GM18867 (cell line): ENCODE results near the gene DCAF6.
A peak's percentile ranks its signal among the peaks of the same experiment; 100 is the strongest.
"Not testable (repeated sequence)": the region's sequence is repeated elsewhere in the genome, so short reads cannot be mapped to it uniquely, and the experiment has no call there.

ENCODE experiments used
- ATAC-seq: cut with Tn5 transposase; IDR thresholded peaks from one replicate; pipeline ENCODE4 v1.9.1; 2021; ENCODE audit warnings: mild to moderate bottlenecking, moderate library complexity; ENCODE audit not compliant: unreplicated experiment

Gene DCAF6, protein sequence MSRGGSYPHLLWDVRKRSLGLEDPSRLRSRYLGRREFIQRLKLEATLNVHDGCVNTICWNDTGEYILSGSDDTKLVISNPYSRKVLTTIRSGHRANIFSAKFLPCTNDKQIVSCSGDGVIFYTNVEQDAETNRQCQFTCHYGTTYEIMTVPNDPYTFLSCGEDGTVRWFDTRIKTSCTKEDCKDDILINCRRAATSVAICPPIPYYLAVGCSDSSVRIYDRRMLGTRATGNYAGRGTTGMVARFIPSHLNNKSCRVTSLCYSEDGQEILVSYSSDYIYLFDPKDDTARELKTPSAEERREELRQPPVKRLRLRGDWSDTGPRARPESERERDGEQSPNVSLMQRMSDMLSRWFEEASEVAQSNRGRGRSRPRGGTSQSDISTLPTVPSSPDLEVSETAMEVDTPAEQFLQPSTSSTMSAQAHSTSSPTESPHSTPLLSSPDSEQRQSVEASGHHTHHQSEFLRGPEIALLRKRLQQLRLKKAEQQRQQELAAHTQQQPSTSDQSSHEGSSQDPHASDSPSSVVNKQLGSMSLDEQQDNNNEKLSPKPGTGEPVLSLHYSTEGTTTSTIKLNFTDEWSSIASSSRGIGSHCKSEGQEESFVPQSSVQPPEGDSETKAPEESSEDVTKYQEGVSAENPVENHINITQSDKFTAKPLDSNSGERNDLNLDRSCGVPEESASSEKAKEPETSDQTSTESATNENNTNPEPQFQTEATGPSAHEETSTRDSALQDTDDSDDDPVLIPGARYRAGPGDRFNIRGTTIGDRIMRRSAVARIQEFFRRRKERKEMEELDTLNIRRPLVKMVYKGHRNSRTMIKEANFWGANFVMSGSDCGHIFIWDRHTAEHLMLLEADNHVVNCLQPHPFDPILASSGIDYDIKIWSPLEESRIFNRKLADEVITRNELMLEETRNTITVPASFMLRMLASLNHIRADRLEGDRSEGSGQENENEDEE

GRCh38 chr1:167936068-167936929 lies at the start of gene DCAF6:
DCAF6 (plus strand) TSS chr1:167936683; CDS start chr1:167936912, 229 bp downstream.
- ATAC-seq, result peak; percentile 78

- not testable (repeated sequence) for ATAC-seq
Measured at GRCh38 chr1:167887187-167887586, 49.3 kb upstream of the DCAF6 start.

- no peak for ATAC-seq
Measured at GRCh38 chr1:167890400-167890799, 46.1 kb upstream of the DCAF6 start.

DNA sequence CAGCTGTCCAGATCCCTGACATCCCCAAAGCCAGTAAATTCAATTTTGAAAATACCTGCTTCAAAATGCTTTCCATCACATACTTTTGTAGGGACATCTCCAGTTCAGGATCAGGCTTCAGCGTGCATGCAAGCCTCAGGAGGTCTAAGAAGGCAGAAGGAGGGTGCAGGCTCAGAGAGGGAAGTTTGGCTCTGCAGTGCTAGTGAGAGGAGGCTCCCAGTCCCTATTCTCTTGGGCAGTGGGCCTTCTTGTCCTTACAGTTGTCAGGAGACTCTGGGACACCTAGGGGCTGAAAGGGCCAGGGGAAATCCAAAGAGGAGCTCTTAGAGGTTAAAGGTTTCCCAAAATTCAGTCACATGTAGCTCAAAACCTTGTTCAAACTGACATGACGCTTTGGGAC lies 42.7 kb upstream of the DCAF6 start:
- ATAC-seq, result no peak

GRCh38 chr1:167898578-167899222 lies 37.8 kb upstream of the DCAF6 start:
- ATAC-seq, result no peak

DNA sequence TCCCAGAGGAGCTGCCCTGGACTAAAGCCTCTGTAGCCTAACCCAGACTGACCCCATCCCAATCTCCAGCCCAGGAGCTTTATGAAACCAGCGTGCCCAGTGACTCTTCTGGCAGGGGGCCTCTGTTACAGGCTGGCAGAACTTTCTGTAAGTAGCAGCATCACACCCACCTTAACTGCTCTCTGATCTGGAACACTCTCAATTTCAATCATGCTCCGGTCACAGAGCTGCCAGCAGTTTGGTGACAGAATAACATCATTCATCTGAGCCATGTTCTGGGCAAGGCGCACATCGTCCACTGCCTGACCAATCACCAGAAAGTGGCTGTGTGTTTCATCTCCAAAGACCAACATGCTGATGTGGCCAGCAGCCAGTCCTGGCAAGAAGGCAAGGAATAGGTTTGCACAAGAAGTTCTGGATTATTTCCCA lies 37.2 kb upstream of the DCAF6 start:
- ATAC-seq, result peak; percentile 78

DNA sequence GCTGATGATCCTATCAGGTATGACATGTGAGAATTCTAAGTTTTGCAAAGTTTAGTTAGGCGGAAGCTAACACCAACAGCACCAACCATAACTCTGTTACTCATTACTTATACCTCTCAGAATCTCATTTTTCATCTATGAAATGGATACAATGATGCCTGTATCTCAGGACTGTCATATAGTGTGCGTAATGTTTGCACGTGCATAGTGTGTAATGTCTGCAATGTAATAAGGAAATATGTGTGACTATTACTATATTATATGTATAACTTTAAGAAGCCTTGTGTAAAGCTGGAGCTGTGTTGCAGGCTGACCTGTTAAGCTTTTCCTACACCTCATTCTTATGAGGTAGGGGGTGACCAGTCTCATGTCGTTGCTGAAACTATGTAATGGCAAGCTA lies 35.6 kb upstream of the DCAF6 start:
- ATAC-seq, result no peak

- ATAC-seq, result no peak
Measured at GRCh38 chr1:167904652-167905130, 31.8 kb upstream of the DCAF6 start.

- no peak for ATAC-seq
Measured at GRCh38 chr1:167905182-167905581, 31.3 kb upstream of the DCAF6 start.

- ATAC-seq, result no peak
Measured at GRCh38 chr1:167905671-167906070, 30.8 kb upstream of the DCAF6 start.

DNA sequence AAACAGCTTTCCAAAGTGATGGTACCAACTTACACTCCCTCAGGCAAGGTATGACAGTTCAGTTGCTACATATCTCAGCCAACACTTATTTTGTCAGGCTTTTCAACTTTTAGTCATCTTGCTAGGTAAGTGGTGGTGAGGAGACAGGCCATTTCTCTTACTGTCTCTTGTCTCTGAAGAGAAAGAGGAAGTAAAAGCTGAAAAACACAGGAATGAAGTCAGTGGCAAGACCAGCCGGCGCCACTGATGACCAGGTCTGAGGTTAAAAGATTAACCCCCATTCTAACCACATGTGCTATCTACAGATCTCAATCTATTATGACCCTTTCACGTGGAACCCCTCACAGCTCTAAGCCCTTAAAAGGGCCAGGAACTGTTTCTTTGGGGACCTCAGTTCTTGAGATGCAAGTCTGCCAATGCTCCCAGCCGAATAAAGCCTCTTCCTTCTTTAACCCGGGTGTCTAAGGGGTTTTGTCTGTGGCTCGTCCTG lies 26.7 kb upstream of the DCAF6 start:
- ATAC-seq, result peak; percentile 53

DNA sequence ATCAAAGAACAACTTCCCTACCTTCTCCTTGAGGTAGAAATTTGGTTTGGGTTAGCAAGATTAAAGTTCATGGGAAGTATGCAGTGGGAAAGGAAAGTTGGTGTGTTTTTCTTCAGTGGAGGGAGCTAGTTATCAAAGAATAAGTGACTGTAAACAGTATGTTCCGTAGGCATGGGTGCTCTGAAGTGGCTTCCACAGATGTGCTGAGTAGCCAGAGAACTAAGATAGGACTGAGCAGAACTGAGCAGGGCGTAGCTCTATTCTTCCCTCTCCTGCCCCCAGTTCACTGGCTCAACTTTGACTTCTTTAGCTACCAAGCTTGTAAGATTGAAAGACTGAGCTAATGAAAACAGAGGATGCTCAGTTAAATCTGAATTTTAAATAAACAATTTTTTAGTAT lies 26.0 kb upstream of the DCAF6 start:
- no peak for ATAC-seq

DNA sequence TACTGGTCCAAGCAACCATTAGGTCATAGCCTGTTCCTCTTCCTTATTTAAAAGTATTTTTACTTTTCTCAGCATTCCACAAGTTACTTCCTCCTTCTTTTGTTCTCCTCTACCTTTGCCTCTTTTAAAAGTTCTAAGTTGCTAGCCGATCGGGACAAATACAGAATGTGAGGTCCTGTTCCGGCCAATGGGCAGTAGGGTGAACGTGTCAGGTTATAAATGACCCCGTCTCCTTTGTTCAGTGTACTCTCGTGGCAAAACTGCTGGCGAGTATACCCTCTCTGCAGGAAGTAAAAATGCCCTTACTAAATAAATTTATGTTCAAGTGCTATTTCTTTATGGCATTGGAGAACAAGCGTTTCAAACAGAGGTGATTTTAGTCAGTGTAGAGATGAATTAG lies 25.1 kb upstream of the DCAF6 start:
- ATAC-seq, result no peak

- ATAC-seq, result no peak
Measured at GRCh38 chr1:167912294-167912693, 24.2 kb upstream of the DCAF6 start.

DNA sequence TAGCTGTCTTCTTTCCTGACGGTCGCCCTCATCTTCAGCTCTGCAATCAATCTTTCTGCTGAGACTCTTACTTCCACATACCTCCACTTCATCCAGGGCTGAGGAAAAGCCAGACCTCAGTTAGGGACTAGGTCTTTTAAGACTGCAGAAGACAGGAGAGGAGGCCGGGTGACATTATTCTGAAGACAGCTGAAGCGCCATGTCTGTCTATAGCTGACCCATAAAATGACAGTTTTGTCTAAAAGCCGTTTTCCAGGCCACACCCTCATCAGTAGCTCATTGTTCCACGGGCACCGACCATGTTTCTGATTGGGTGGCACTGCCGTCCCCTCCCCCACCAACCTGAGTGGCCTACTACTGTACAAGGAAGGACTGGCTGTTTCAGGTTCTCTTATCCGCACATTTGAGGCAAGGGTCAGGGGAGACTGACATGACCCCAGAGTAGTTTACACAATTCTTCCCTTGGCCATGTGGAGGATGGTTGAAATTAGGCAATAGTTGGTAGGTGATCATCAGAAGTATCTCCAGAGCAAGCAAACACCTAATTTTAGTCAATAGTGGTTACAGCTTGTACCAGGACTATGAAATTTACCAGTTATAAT lies 22.5 kb upstream of the DCAF6 start, which contains the start of gene ADCY10:
Gene ADCY10, minus strand, starts transcription at position 240 of the 602 bp plus-strand sequence. CDS start 8,994 bp downstream, outside the sequence.
- ATAC-seq, result no peak

DNA sequence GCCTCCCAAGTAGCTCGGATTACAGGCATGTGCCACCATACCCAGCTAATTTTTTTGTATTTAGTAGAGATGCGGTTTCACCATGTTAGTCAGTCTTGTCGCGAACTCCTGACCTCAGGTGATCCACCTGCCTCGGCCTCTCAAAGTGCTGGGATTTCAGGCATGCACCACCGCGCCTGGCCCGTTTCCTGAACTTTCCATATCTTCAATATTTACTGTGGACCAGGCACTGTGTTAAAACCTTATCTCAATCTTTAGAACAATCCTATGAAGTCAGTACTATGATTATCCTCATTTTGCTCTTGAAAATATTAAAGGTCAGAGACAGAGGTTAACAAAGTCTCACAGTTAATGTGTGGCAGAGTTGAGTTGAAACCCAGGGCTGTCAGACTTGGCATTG lies 20.9 kb upstream of the DCAF6 start:
- no peak for ATAC-seq

- ATAC-seq, result no peak
Measured at GRCh38 chr1:167916766-167917511, 19.5 kb upstream of the DCAF6 start.

DNA sequence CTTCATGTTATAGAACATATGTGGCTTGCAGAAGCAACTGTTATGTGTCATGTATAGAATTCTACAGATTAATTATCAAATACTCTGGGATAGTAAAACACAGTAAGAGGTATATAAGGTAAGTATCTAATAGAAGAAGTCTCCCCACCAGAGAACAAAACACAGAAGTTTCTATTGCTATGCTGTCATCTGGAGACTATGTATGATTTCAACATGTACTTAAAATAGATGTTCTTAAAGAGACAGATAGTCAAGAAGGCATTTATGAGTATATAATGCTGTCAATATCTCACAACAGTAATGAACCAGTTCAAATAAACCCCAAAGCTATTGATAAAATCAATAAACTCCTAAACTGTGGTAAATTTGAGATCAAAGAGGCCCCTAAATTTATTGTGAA lies 14.5 kb upstream of the DCAF6 start:
- ATAC-seq, result peak; percentile 58

DNA sequence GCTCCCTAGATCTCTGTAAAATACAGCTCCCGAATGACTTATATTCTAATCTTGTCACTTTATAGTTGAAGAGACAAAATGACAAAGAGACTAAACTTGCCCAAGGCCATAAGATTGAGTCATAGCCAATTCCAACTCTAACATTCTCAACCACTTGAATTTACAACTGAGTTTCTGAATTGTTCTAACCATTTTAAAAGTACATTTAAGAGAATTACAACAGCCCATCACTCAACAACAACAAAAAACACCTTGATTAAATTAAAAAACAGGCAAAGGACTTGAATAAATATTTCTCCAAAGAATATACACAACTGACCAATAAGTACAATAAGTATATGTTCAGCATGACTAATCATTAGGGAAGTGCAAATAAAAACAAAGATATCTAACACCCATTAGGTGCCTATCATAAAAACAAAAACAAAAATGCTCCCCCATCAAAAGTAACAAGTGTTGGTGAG lies 13.8 kb upstream of the DCAF6 start:
- no peak for ATAC-seq
